CD4-positive, CD25-positive, alpha-beta regulatory T cell (primary cell): ENCODE data around the gene BLOC1S4. TPM values are rescaled to one million over a fixed set of nuclear protein-coding genes. Genes with fewer than 3 reads are reported as not detected.
A peak's percentile ranks its signal among the peaks of the same experiment; 100 is the strongest.
"Not testable (repeated sequence)": the region's sequence is repeated elsewhere in the genome, so short reads cannot be mapped to it uniquely, and the experiment has no call there.

Source experiments
- ATAC-seq, 2 donors: fragments of 150-1000 bp; cut with Tn5 transposase; one replicate each; pipeline ENCODE4 v1.10.0; 2021; ENCODE audit warnings: low read depth in 2 of 2, moderate number of reproducible peaks in 2 of 2, moderate library complexity in 1 of 2
- DNase-seq, 3 donors: peaks; one replicate each; pipeline versions ENCODE4 v3.0.0 to v3.0.0-alpha.2; 2012 to 2022; ENCODE audit warnings: mixed read lengths in 1 of 3
- H3K27ac ChIP-seq: one replicate; pipeline ENCODE4 v1.7.0; 2013; ENCODE audit warnings: mild to moderate bottlenecking, low read length; ENCODE audit not compliant: insufficient read depth, poor library complexity, severe bottlenecking
- H3K27me3 ChIP-seq: one replicate; pipeline ENCODE4 v1.7.0; 2013; ENCODE audit warnings: low read length; ENCODE audit not compliant: control insufficient read depth, insufficient read depth
- H3K36me3 ChIP-seq: one replicate; pipeline ENCODE4 v1.7.0; 2013; ENCODE audit warnings: mild to moderate bottlenecking, low read length, moderate library complexity; ENCODE audit not compliant: control insufficient read depth, insufficient read depth
- H3K4me1 ChIP-seq: 2 replicates; pipeline ENCODE4 v1.7.0; 2013; ENCODE audit warnings: mild to moderate bottlenecking, low read length; ENCODE audit not compliant: insufficient read depth, control insufficient read depth, poor library complexity, severe bottlenecking
- H3K4me3 ChIP-seq: one replicate; pipeline ENCODE4 v1.7.0; 2013; ENCODE audit warnings: low read depth, mild to moderate bottlenecking, low read length, moderate library complexity
- H3K9me3 ChIP-seq, 2 experiments: 1 replicate in 1 of 2; 2 replicates in 1 of 2; pipeline ENCODE4 v1.7.0; 2013; ENCODE audit warnings: low read length in 2 of 2, mild to moderate bottlenecking in 1 of 2, moderate library complexity in 1 of 2; ENCODE audit not compliant: control insufficient read depth in 2 of 2
- H3K27ac Mint-ChIP-seq, 3 donors: one replicate each; pipeline ENCODE4 v1.8.0; 2020 to 2022; ENCODE audit warnings: mild to moderate bottlenecking in 3 of 3, mixed read lengths in 3 of 3, moderate library complexity in 2 of 3
- H3K27me3 Mint-ChIP-seq: one replicate; pipeline ENCODE4 v1.8.0; 2022; ENCODE audit warnings: mild to moderate bottlenecking, mixed read lengths
- H3K36me3 Mint-ChIP-seq: one replicate; pipeline ENCODE4 v1.8.0; 2020; ENCODE audit warnings: mixed read lengths
- H3K4me1 Mint-ChIP-seq, 4 donors: one replicate each; pipeline ENCODE4 v1.8.0; 2020 to 2022; ENCODE audit warnings: mixed read lengths in 4 of 4, mild to moderate bottlenecking in 1 of 4
- H3K4me3 Mint-ChIP-seq, 4 donors: one replicate each; pipeline ENCODE4 v1.8.0; 2020 to 2022; ENCODE audit warnings: mild to moderate bottlenecking in 4 of 4, mixed read lengths in 4 of 4, moderate library complexity in 3 of 4
- H3K9me3 Mint-ChIP-seq, 7 donors: one replicate each; pipeline ENCODE4 v1.8.0; 2020 to 2022; ENCODE audit warnings: mixed read lengths in 7 of 7, mild to moderate bottlenecking in 3 of 7, moderate library complexity in 2 of 7
- polyA plus RNA-seq, 4 donors: library from polyadenylated mRNA; unstranded; fragments of 300-500 nt; fragmentation: Illumina TruSeq; gene quantifications; one replicate each; pipeline ENCODE4 v1.2.3, GENCODE V29; 2021
- total RNA-seq: library from RNA; stranded (reverse); gene quantifications from one replicate; pipeline ENCODE4 v1.2.3, GENCODE V29; 2022

BLOC1S4 gene
- total RNA-seq (27.5 TPM), polyA plus RNA-seq (100 to 1,000 TPM in 1 of 4 donors, 10 to 100 TPM in 3; 81.1 to 103 (median 94.8) TPM)

DNA sequence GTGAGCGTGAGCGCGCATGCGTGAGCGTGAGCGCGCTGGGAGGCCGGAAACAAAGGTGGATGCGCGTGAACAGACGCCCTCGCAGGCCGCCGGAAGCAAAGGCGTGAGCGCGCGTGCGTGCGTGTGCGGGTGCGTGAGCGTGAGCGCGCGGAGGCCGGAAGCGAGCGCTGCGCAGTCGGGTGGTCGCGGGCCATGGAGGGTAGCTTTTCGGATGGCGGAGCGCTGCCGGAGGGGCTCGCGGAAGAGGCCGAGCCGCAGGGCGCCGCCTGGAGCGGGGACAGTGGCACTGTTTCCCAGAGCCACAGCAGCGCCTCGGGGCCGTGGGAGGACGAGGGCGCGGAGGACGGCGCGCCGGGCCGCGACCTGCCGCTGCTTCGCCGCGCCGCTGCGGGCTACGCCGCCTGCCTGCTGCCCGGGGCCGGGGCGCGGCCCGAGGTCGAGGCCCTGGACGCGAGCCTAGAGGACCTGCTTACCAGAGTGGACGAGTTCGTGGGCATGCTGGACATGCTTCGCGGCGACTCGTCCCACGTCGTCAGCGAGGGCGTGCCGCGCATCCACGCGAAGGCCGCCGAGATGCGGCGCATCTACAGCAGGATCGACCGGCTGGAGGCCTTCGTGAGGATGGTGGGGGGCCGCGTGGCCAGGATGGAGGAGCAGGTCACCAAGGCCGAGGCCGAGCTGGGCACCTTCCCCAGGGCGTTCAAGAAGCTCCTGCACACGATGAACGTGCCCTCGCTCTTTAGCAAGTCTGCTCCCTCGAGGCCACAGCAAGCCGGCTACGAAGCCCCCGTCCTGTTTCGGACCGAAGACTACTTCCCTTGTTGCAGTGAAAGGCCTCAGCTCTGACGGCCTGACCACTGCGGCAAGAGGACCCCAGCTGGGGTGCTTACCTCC lies at the start of gene BLOC1S4:
Gene BLOC1S4, plus strand, starts transcription at position 157 of the 894 bp plus-strand sequence. Its CDS starts 36 bp downstream, at position 193.
- no peaks in the 10 kb centered on the region for H3K9me3 ChIP-seq
- H3K4me3 Mint-ChIP-seq = peak within 1 kb of the TSS; percentile 90 to 96 (median 94)
- H3K4me1 Mint-ChIP-seq = peaks cover 6 to 45% (median 22%) of the 10 kb centered on the region in 4 donors
- ATAC-seq (peak; percentile 85 to 87), DNase-seq (peak; percentile 85 to 97 (median 93))
- H3K9me3 Mint-ChIP-seq = no peaks in the 10 kb centered on the region
- H3K4me1 ChIP-seq = peaks cover 31% of the 10 kb centered on the region
- peaks cover 5% of the 10 kb centered on the region for H3K27me3 Mint-ChIP-seq
- H3K27ac Mint-ChIP-seq = peak within 1 kb of the TSS; percentile 95 to 97 (median 97)
- H3K36me3 ChIP-seq = peaks cover 3% of the 10 kb centered on the region
- peaks cover 10% of the 10 kb centered on the region for H3K36me3 Mint-ChIP-seq
- peak within 1 kb of the TSS; percentile 78 for H3K4me3 ChIP-seq
- H3K27ac ChIP-seq = peak within 1 kb of the TSS; percentile 86
- H3K27me3 ChIP-seq = no peaks in the 10 kb centered on the region

DNA sequence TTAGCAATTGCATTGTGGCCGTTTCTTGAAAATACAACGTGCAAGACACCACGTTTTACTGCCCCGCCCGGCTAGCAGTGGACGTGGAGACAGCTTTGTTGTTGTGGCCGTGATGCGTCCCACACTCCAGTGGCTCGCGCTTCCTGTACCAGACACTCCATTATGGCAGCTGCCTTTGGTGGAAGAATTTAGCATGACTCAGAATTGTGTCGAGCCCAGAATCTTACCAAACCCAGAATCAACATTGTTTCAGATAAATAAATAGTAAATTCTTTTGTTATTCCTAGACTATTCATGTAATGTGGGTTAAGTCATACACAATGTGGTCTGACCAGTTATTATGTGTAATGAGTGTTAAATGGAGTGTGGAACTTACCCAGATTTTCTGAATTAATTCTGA lies 47.6 kb upstream of the BLOC1S4 start:
- Mint-ChIP-seq H3K27ac (no peak overlapping the region), H3K36me3 (peaks cover 6% of the 10 kb centered on the region), H3K4me1 (peaks cover 0 to 12% (median 3%) of the 10 kb centered on the region in 4 donors), H3K27me3 (peaks cover 11% of the 10 kb centered on the region), H3K9me3 (no peaks in the 10 kb centered on the region), H3K4me3 (peak overlapping the region in 1 of 4 donors; percentile 33)
- ATAC-seq (no peak), DNase-seq (no peak)
- peaks cover 12% of the 10 kb centered on the region for H3K4me1 ChIP-seq
- H3K36me3 ChIP-seq = no peaks in the 10 kb centered on the region
- no peak overlapping the region for H3K27ac ChIP-seq
- peaks cover 9% of the 10 kb centered on the region for H3K27me3 ChIP-seq
- H3K9me3 ChIP-seq = no peaks in the 10 kb centered on the region
- H3K4me3 ChIP-seq = no peak overlapping the region

DNA sequence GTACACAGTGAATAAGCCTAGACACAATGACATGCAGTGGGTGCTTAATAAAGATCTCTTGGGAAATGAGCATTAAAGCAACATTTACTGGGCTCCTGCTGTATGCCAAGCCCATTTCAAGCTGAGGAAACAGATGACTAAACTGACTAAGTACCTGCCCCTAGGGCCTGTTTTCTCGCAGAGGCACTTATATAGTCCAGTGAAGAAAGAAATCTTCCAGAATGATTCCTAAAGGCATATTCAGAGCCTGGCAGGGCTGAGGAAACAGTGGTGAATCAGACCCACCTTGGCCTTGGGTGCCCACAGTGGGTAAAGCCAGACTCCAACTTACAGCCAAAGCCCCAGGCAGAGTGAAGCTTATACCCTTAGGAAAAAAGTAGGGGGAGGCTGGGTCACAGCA lies 44.3 kb upstream of the BLOC1S4 start:
- peaks cover 14 to 33% (median 27%) of the 10 kb centered on the region in 4 donors for H3K4me1 Mint-ChIP-seq
- peak overlapping the region in 2 of 4 donors; percentile 24 to 47 for H3K4me3 Mint-ChIP-seq

DNA sequence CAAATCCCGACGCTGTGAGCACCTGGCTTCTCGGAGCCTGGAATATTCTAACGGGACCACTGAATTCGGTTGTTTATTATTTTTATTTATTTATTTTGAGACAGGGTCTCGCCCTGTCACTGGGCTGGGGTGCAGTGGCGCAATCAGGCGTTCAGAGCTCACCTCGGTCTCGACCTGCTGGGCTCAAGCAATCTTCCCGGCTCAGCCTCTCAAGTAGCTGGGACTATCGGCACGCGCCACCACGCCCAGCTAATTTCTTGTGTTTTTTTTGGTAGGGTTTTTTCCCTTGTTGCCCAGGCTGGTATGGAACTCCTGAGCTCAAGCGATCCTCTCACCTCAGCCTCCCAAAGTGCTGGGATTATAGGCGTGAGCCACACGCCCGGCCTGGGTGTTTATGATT lies 43.8 kb upstream of the BLOC1S4 start:
- H3K9me3 ChIP-seq = no peaks in the 10 kb centered on the region
- peak overlapping the region in 1 of 3 donors; percentile 16 for H3K27ac Mint-ChIP-seq
- H3K4me1 Mint-ChIP-seq = peaks cover 16 to 38% (median 31%) of the 10 kb centered on the region in 4 donors
- peaks cover 7% of the 10 kb centered on the region for H3K36me3 ChIP-seq
- H3K4me3 Mint-ChIP-seq = no peak overlapping the region
- peaks cover 18% of the 10 kb centered on the region for H3K27me3 Mint-ChIP-seq
- H3K4me1 ChIP-seq = peaks cover 28% of the 10 kb centered on the region
- no peaks in the 10 kb centered on the region for H3K27me3 ChIP-seq
- peaks cover 20% of the 10 kb centered on the region for H3K36me3 Mint-ChIP-seq
- H3K27ac ChIP-seq = no peak overlapping the region
- H3K9me3 Mint-ChIP-seq = no peaks in the 10 kb centered on the region
- ATAC-seq (no peak), DNase-seq (no peak)
- no peak overlapping the region for H3K4me3 ChIP-seq

More for the DNA sequence above, 44.3 kb upstream of the BLOC1S4 start:
- peaks cover 19% of the 10 kb centered on the region for H3K36me3 Mint-ChIP-seq
- Histone ChIP-seq H3K36me3 (peaks cover 7% of the 10 kb centered on the region), H3K4me1 (peaks cover 23% of the 10 kb centered on the region), H3K9me3 (no peaks in the 10 kb centered on the region), H3K4me3 (no peak overlapping the region), H3K27ac (no peak overlapping the region), H3K27me3 (no peaks in the 10 kb centered on the region)
- ATAC-seq (no peak), DNase-seq (no peak)
- peaks cover 18% of the 10 kb centered on the region for H3K27me3 Mint-ChIP-seq
- peak overlapping the region in 2 of 3 donors; percentile 11 to 16 for H3K27ac Mint-ChIP-seq
- no peaks in the 10 kb centered on the region for H3K9me3 Mint-ChIP-seq

- not testable (repeated sequence) for H3K36me3 ChIP-seq, H3K9me3 Mint-ChIP-seq, H3K27me3 ChIP-seq, H3K9me3 ChIP-seq, ATAC-seq, DNase-seq, H3K4me3 ChIP-seq
- peaks cover 16 to 43% (median 36%) of the 10 kb centered on the region in 4 donors for H3K4me1 Mint-ChIP-seq
- H3K36me3 Mint-ChIP-seq = peaks cover 25% of the 10 kb centered on the region
- H3K27ac Mint-ChIP-seq = peak overlapping the region in 2 of 3 donors; percentile 93 to 97
- peak overlapping the region in 3 of 4 donors; percentile 97 to 100 (median 99) for H3K4me3 Mint-ChIP-seq
- peaks cover 33% of the 10 kb centered on the region for H3K4me1 ChIP-seq
- peaks cover 18% of the 10 kb centered on the region for H3K27me3 Mint-ChIP-seq
- peak overlapping the region; percentile 79 for H3K27ac ChIP-seq
These were observed 43.3 kb upstream of the BLOC1S4 start for GRCh38 chr4:6672541-6673190.

DNA sequence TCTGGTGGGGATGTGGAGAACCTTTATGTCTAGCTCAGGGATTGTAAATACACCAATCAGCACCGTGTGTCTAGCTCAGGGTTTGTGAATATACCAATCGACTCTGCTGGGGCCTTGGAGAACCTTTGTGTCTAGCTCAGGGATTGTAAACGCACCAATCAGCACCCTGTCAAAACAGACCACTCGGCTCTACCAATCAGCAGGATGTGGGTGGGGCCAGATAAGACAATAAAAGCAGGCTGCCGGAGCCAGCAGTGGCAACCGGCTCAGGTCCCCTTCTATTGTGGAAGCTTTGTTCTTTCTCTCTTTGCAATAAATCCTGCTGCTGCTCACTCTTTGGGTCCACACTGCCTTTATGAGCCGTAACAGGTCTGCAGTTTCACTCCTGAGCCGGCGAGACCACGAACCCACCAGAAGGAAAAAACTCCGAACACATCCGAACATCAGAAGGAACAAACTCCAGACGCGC lies 42.7 kb upstream of the BLOC1S4 start:
- Mint-ChIP-seq H3K27me3 (peaks cover 14% of the 10 kb centered on the region), H3K4me3 (peak overlapping the region; percentile 96 to 100 (median 98)), H3K4me1 (peaks cover 16 to 46% (median 38%) of the 10 kb centered on the region in 4 donors), H3K27ac (peak overlapping the region; percentile 93 to 98 (median 97)), H3K36me3 (peaks cover 27% of the 10 kb centered on the region)
- not testable (repeated sequence) for ATAC-seq, H3K9me3 ChIP-seq, H3K36me3 ChIP-seq, H3K9me3 Mint-ChIP-seq, H3K27me3 ChIP-seq
- DNase-seq = peak in 2 of 3 donors; percentile 33 to 35
- peak overlapping the region; percentile 79 for H3K27ac ChIP-seq
- peak overlapping the region; percentile 68 for H3K4me3 ChIP-seq
- peaks cover 33% of the 10 kb centered on the region for H3K4me1 ChIP-seq

DNA sequence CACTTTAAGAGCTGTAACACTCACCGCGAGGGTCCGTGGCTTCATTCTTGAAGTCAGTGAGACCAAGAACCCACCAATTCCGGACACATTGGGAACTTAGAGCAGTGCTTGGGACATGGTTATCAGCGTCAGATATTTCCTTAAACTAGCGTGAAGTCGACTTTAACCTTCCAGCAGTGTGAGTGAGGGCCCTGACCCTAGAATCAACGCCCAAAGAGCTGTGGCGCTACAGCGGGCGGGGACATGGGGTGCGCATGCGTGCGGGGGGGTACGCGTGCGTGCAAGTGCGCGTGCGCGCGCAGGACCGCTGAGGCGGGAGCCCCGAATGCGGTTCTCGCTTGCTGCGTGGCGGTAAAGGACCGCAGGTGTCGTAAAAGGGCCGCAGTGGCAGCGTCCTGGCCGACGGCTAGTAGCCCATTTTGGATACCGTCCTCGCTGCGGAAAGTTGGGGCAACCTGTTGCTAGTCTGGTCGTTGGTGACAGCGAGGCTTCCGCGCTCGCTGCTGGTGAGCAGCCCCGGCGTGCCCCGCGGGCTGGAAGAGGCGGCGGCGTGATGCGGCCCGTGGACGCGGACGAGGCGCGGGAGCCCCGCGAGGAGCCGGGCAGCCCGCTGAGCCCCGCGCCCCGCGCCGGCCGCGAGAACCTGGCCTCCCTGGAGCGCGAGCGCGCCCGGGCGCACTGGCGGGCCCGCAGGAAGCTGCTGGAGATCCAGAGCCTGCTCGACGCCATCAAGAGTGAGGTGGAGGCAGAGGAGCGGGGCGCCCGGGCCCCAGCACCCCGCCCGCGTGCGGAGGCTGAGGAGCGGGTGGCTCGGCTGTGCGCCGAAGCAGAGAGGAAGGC lies 42.1 kb upstream of the BLOC1S4 start:
- Mint-ChIP-seq H3K27ac (peak overlapping the region; percentile 93 to 98 (median 97)), H3K4me3 (peak overlapping the region; percentile 96 to 100 (median 98)), H3K4me1 (peaks cover 21 to 52% (median 44%) of the 10 kb centered on the region in 4 donors), H3K27me3 (peaks cover 14% of the 10 kb centered on the region), H3K36me3 (peaks cover 27% of the 10 kb centered on the region), H3K9me3 (no peaks in the 10 kb centered on the region)
- DNase-seq = peak; percentile 92 to 98 (median 95)
- H3K27ac ChIP-seq = peak overlapping the region; percentile 79
- peaks cover 7% of the 10 kb centered on the region for H3K36me3 ChIP-seq
- no peaks in the 10 kb centered on the region for H3K27me3 ChIP-seq
- H3K4me3 ChIP-seq = peak overlapping the region; percentile 68
- no peaks in the 10 kb centered on the region for H3K9me3 ChIP-seq
- H3K4me1 ChIP-seq = peaks cover 33% of the 10 kb centered on the region
- ATAC-seq = peak; percentile 85 to 88
